Measurements from ENCODE around the gene OR2A1.
"Not testable (repeated sequence)": the region's sequence is repeated elsewhere in the genome, so short reads cannot be mapped to it uniquely, and the experiment has no call there.

- not testable (repeated sequence) for TF ChIP-seq POLR2A, CTCF (IDR thresholded peaks at IDR 0.05)
These were observed 7.1 kb upstream of the OR2A1 start for GRCh38 chr7:144305156-144305555.

Data from Peyer's patch (tissue), 4 donors.